ENCODE results near the gene TLNRD1.

DNA sequence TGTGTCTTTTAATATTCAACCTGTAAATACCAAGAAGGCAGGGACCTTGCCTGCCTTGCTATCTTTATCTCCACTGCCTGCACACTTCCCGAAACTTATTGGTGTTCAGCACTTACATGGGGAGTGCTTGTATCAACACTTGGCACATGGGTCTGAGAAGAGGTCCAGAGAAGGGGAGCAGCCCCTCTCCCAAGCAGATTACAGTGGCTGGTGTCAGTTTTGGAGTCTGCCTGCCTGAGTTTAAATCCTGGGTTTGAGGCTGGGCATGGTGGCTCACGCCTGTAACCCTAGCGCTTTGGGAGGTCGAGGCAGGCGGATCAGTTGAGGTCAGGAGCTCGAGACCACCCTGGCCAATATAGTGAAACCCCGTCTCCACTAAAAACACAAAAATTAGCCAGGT is 31.4 kb upstream of the TLNRD1 start:
- TF ChIP-seq, protein P1, sequence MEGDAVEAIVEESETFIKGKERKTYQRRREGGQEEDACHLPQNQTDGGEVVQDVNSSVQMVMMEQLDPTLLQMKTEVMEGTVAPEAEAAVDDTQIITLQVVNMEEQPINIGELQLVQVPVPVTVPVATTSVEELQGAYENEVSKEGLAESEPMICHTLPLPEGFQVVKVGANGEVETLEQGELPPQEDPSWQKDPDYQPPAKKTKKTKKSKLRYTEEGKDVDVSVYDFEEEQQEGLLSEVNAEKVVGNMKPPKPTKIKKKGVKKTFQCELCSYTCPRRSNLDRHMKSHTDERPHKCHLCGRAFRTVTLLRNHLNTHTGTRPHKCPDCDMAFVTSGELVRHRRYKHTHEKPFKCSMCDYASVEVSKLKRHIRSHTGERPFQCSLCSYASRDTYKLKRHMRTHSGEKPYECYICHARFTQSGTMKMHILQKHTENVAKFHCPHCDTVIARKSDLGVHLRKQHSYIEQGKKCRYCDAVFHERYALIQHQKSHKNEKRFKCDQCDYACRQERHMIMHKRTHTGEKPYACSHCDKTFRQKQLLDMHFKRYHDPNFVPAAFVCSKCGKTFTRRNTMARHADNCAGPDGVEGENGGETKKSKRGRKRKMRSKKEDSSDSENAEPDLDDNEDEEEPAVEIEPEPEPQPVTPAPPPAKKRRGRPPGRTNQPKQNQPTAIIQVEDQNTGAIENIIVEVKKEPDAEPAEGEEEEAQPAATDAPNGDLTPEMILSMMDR (conservative IDR thresholded peaks at IDR 0.05 in 1 of 2, IDR thresholded peaks at IDR 0.05 in 1 of 2; ENCODE audit: extremely low read depth in 1 of 2, insufficient read depth in 1 of 2, low read depth in 1 of 2, low read length in 2 of 2), result no peak
- TF ChIP-seq EZH2 (IDR thresholded peaks at IDR 0.05; ENCODE audit: borderline replicate concordance, low read length), result no peak

Measured in mammary epithelial cell (primary cell).